ENCODE measurements around the gene N4BP2L2. TPM values are rescaled to one million over a fixed set of nuclear protein-coding genes. Genes with fewer than 3 reads are reported as not detected.
A peak's percentile ranks its signal among the peaks of the same experiment; 100 is the strongest.

The N4BP2L2 gene
- 85.2 and 89.7 TPM in 2 replicates for total RNA-seq (2022)
- Bru-seq, nascent RNA: percentile 89 among the genes with signal in this experiment
- BruChase-seq, experiment 1, labeled RNA remaining after a 6-hour chase: percentile 96 among the genes with signal in this experiment
- percentile 97 among the genes with signal in this experiment for BruChase-seq, experiment 2, labeled RNA remaining after a 2-hour chase
- long read RNA-seq, full-length matches to known transcripts: 8 of 52 reads
- long read RNA-seq, partial matches to known transcripts: 32 of 52 reads
- long read RNA-seq, other reads (novel, unspliced or antisense): 12 of 52 reads

- peak; percentile 82 for DNase-seq
- no peaks in the 10 kb centered on the region for H3K9me3 Mint-ChIP-seq (ENCODE audit: low read depth, unreplicated experiment)
- CTCF ChIA-PET: interaction anchor here (0.7 to 1.3 kb wide), 2 partner anchors 11 to 42 kb away, joined by 3 to 4 read pairs; no protein-coding TSS in a partner anchor
- TF ChIP-seq CTCF (IDR thresholded peaks at IDR 0.05; ENCODE audit: unreplicated experiment): no peak
- peak within 1 kb of the TSS; percentile 90 for H3K4me3 Mint-ChIP-seq (ENCODE audit: low read depth, unreplicated experiment)
- peaks cover 38% of the 10 kb centered on the region for H3K36me3 Mint-ChIP-seq (ENCODE audit: insufficient read depth, unreplicated experiment)
- BruUV-seq (replicated peaks): no TSS peak
- intact Hi-C loops (cut with micrococcal nuclease; ENCODE audit: unreplicated experiment): no loop called here
- peaks cover 9% of the 10 kb centered on the region for H3K27me3 Mint-ChIP-seq (ENCODE audit: unreplicated experiment)
- peak within 1 kb of the TSS; percentile 98 for H3K27ac Mint-ChIP-seq (ENCODE audit: unreplicated experiment)
- H3K4me1 Mint-ChIP-seq (ENCODE audit: low read depth, unreplicated experiment): peaks cover 18% of the 10 kb centered on the region
Measured at GRCh38 chr13:32538621-32539246, at the start of gene N4BP2L2. TSS of gene N4BP2L2 (minus strand) at chr13:32538795. CDS start at chr13:32537027, 1,768 bp downstream.

DNA sequence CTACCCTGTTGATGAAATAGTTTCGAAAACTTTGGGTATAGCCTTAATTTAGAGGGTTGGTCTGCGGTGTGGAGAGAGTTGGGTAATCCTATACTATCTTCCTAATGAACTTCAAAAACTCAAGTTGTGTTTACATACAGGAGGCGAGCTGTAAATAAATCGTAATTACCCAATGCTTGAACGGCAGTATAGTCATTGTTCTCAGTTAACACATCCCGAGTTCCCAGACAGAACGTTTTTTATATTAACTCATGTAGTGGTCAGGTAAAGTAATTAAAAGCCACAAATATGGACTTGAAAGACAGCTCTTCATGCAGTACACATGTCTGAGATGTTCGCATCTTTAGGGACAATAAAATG, 49.2 kb upstream of the N4BP2L2 start:
- no TSS peak for BruUV-seq (replicated peaks)
- Mint-ChIP-seq H3K4me3 (ENCODE audit: low read depth, unreplicated experiment) (peak overlapping the region; percentile 74), H3K9me3 (ENCODE audit: low read depth, unreplicated experiment) (no peaks in the 10 kb centered on the region), H3K27ac (ENCODE audit: unreplicated experiment) (peak overlapping the region; percentile 67), H3K27me3 (ENCODE audit: unreplicated experiment) (no peaks in the 10 kb centered on the region), H3K4me1 (ENCODE audit: low read depth, unreplicated experiment) (peaks cover 17% of the 10 kb centered on the region), H3K36me3 (ENCODE audit: insufficient read depth, unreplicated experiment) (peaks cover 24% of the 10 kb centered on the region)
- CTCF ChIA-PET: interaction anchor here (0.5 to 1.5 kb wide), 5 partner anchors 52 to 626 kb away, joined by 3 to 8 read pairs (median 3); no protein-coding TSS in a partner anchor
- no peak for DNase-seq
- no peak for TF ChIP-seq CTCF (IDR thresholded peaks at IDR 0.05; ENCODE audit: unreplicated experiment)
- intact Hi-C loops (cut with micrococcal nuclease; ENCODE audit: unreplicated experiment): no loop called here

DNA sequence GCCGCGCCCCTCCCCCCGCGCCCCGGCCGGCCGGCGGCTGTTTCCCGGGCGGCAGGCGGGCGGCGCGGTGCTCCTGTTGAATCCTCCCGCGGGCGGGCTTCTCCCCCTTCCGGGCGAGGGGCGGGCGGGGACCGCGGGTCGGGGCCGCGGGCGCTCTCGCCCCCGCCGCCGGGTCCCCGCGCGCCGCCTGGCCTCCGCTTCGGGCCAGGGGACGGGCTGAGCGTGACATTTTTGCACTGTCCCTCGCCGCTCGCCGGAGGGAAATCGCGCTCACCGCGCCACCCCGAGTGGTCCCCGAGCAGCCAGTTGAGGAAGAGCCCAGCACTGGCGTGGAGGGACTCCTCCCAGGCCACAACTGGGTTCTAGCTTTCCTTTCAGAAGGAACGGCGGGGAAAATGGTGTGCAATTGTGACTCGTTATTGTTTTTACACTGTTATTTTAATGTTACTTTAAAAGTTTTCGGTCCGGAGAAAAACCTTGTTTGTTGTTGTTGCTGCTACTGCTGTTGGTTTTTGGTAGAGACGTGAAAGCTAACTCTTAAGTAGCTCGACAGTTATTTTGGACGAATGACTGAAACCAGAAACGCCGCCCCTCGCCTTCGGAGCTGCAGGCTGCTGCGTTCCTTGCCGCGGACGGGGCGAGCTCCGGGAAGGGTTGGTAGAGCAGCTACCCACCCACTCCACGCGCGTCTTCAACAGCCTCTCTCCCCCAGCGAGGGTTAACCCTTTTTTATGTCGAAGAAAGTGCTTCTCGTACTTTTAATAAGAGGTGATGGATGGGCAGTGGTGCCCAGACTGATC, 48.6 kb upstream of the N4BP2L2 start:
- TF ChIP-seq CTCF (IDR thresholded peaks at IDR 0.05; ENCODE audit: unreplicated experiment): no peak
- CTCF ChIA-PET: interaction anchor here (0.5 to 1.5 kb wide), 4 partner anchors 53 to 627 kb away, joined by 3 to 8 read pairs (median 3); no protein-coding TSS in a partner anchor
- peaks cover 24% of the 10 kb centered on the region for H3K36me3 Mint-ChIP-seq (ENCODE audit: insufficient read depth, unreplicated experiment)
- H3K4me3 Mint-ChIP-seq (ENCODE audit: low read depth, unreplicated experiment): peak overlapping the region; percentile 74
- DNase-seq: peak; percentile 53
- no peaks in the 10 kb centered on the region for H3K9me3 Mint-ChIP-seq (ENCODE audit: low read depth, unreplicated experiment)
- no TSS peak for BruUV-seq (replicated peaks)
- peak overlapping the region; percentile 67 for H3K27ac Mint-ChIP-seq (ENCODE audit: unreplicated experiment)
- intact Hi-C loops (cut with micrococcal nuclease; ENCODE audit: unreplicated experiment): no loop called here
- H3K4me1 Mint-ChIP-seq (ENCODE audit: low read depth, unreplicated experiment): peaks cover 17% of the 10 kb centered on the region
- no peaks in the 10 kb centered on the region for H3K27me3 Mint-ChIP-seq (ENCODE audit: unreplicated experiment)

Data from Calu3 (cell line).